ENCODE data around the gene RYR2.

DNA sequence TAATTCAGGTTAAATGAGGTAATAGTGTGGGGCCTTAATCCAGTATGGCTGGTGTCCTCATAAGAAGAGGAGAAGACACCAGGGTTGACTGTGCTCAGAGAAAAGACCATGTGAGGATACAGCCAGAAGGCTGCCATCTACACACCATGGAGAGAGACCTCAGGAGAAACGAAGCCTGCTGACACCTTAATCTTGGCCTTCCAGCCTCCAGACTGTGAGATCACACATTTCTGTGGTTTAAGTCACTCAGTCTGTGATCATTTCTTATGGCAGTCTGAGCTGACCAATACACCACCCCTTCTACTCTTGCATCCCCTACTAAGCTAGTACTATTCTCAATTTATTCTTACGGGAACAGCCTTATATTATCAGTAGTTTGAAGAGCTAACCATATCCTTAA, 538.7 kb downstream of the RYR2 start:
- TF ChIP-seq, protein P1, sequence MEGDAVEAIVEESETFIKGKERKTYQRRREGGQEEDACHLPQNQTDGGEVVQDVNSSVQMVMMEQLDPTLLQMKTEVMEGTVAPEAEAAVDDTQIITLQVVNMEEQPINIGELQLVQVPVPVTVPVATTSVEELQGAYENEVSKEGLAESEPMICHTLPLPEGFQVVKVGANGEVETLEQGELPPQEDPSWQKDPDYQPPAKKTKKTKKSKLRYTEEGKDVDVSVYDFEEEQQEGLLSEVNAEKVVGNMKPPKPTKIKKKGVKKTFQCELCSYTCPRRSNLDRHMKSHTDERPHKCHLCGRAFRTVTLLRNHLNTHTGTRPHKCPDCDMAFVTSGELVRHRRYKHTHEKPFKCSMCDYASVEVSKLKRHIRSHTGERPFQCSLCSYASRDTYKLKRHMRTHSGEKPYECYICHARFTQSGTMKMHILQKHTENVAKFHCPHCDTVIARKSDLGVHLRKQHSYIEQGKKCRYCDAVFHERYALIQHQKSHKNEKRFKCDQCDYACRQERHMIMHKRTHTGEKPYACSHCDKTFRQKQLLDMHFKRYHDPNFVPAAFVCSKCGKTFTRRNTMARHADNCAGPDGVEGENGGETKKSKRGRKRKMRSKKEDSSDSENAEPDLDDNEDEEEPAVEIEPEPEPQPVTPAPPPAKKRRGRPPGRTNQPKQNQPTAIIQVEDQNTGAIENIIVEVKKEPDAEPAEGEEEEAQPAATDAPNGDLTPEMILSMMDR (IDR thresholded peaks at IDR 0.05; ENCODE audit: control extremely low read depth in 1 of 3, insufficient read depth in 1 of 3, low read depth in 1 of 3, low read length in 3 of 3): no peak
- TF ChIP-seq POLR2AphosphoS5 (IDR thresholded peaks at IDR 0.05; ENCODE audit: low read depth, low read length): no peak
